DOHH2 (cell line): ENCODE data around the gene SPATA21.

Source experiments
- H3F3A ChIP-seq: fragments of 200-600 bp; sonication (generic), shearing (Covaris generic); 2 replicates; pipeline ENCODE4 v1.6.0; 2016; ENCODE audit warnings: antibody characterized with exemption, mild to moderate bottlenecking; ENCODE audit not compliant: control insufficient read depth, insufficient read depth
- H3K27ac ChIP-seq: fragments of 200-600 bp; sonication (generic); 2 replicates; pipeline ENCODE4 v1.5.1; 2014; ENCODE audit warnings: low read depth, mild to moderate bottlenecking, low read length, moderate library complexity
- H3K27me3 ChIP-seq: fragments of 200-600 bp; sonication (generic); 2 replicates; pipeline ENCODE4 v1.6.1; 2014; ENCODE audit warnings: mild to moderate bottlenecking, low read length, mixed read lengths; ENCODE audit not compliant: control insufficient read depth
- H3K36me3 ChIP-seq: fragments of 200-600 bp; sonication (generic); 2 replicates; pipeline ENCODE4 v1.6.1; 2014; ENCODE audit warnings: mild to moderate bottlenecking, low read length, moderate library complexity, mixed read lengths; ENCODE audit not compliant: control insufficient read depth
- H3K4me1 ChIP-seq: fragments of 200-600 bp; sonication (generic); 2 replicates; pipeline ENCODE4 v1.6.1; 2014; ENCODE audit warnings: mild to moderate bottlenecking, low read length, mixed read lengths; ENCODE audit not compliant: control insufficient read depth
- H3K4me2 ChIP-seq: fragments of 200-600 bp; sonication (generic); 2 replicates; pipeline ENCODE4 v1.6.0; 2014; ENCODE audit warnings: mild to moderate bottlenecking, low read length, moderate library complexity
- H3K4me3 ChIP-seq: fragments of 200-600 bp; sonication (generic); 2 replicates; pipeline ENCODE4 v1.5.1; 2014; ENCODE audit warnings: mild to moderate bottlenecking, low read length, mixed read lengths
- H3K79me2 ChIP-seq: fragments of 200-600 bp; sonication (generic); 2 replicates; pipeline ENCODE4 v1.6.1; 2014; ENCODE audit warnings: mild to moderate bottlenecking, low read length, mixed read lengths; ENCODE audit not compliant: control insufficient read depth
- H3K9me2 ChIP-seq: fragments of 200-600 bp; sonication (generic); replicated peaks from 2 replicates; pipeline ENCODE4 v1.6.1; 2014; ENCODE audit warnings: mild to moderate bottlenecking, low read length, mixed read lengths; ENCODE audit not compliant: control insufficient read depth
- H3K9me3 ChIP-seq: fragments of 200-600 bp; sonication (generic); 2 replicates; pipeline ENCODE4 v1.6.1; 2014; ENCODE audit warnings: antibody characterized with exemption, low read length, mixed read lengths; ENCODE audit not compliant: control insufficient read depth, insufficient read depth
- H4K20me1 ChIP-seq: fragments of 200-600 bp; sonication (generic); 2 replicates; pipeline ENCODE4 v1.6.0; 2014; ENCODE audit warnings: low read depth, mild to moderate bottlenecking, antibody characterized with exemption, low read length, moderate library complexity; ENCODE audit not compliant: control insufficient read depth, insufficient read depth
- EZH2phosphoT487 ChIP-seq: fragments of 200-600 bp; sonication (generic); IDR thresholded peaks from 2 replicates; pipeline ENCODE4 v1.6.1; 2017; ENCODE audit warnings: borderline replicate concordance, mild to moderate bottlenecking, antibody characterized with exemption, low read length, moderate library complexity, mixed read lengths
- TF ChIP-seq, protein P1 (sequence below): fragments of 200-600 bp; sonication (generic); IDR thresholded peaks from one replicate; pipeline ENCODE4 v1.5.1; 2014; ENCODE audit warnings: antibody characterized with exemption, mild to moderate bottlenecking, low read depth, low read length; ENCODE audit not compliant: poor library complexity, severe bottlenecking

SPATA21 gene

DNA sequence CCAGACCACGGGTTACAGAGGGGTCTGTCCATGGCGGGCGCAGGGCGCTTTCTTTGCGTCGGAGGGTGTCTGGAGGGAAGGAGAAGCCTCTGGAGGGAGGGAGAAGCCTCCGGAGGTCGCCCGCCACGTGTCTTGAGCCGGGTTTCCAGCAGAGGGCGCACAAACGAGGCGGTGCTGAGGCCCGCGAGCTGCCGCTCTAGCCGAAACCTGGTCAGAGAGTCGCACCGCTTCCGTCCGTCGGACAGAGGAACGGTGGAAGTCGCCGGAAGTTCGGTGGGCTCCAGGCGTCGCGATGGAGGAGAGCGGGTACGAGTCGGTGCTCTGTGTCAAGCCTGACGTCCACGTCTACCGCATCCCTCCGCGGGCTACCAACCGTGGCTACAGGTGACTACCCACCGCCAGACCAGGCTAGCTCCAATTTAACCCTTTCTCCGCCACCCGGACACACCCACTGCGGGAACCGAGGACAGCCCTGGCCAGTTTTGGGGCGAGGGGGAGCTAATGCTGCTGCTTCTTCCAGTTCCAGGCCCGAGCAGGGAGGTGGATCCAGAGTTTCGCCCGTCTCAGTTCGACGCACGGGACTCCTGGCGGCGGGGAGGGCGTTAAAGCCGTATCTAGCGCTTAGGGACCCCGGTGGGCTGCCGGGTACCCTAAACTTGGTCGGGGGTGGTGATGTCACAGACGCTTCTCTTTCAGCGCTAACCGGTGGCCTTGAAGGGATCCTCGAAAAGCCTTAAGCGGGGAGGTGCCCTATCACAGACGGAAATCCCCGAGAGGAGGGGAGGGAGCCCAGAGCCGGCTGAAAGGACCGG is 3.5 kb upstream of the SPATA21 start, which contains the start of gene NECAP2:
TSS of gene NECAP2 (plus strand) at position 255 of the 812 bp plus-strand sequence. CDS start at position 293, 38 bp downstream.
- H3K27me3 ChIP-seq = no peaks in the 10 kb centered on the region
- peak within 1 kb of the TSS; percentile 94 for H3K4me3 ChIP-seq
- H3F3A ChIP-seq = peaks cover 9% of the 10 kb centered on the region; the same call in 1 of the 2 replicates
- H3K4me1 ChIP-seq = peaks cover 38% of the 10 kb centered on the region
- H3K9me3 ChIP-seq = no peaks in the 10 kb centered on the region
- H3K27ac ChIP-seq = peak within 1 kb of the TSS; percentile 79
- H3K36me3 ChIP-seq = peaks cover 41% of the 10 kb centered on the region
- no peaks in the 10 kb centered on the region for H3K9me2 ChIP-seq
- peak within 1 kb of the TSS; percentile 76 for H3K4me2 ChIP-seq
- H4K20me1 ChIP-seq = 0 out of 2 replicates have a peak, but pooled peaks cover 5% of the 10 kb centered on the region
- H3K79me2 ChIP-seq = peaks cover 45% of the 10 kb centered on the region
- TF ChIP-seq, protein P1, sequence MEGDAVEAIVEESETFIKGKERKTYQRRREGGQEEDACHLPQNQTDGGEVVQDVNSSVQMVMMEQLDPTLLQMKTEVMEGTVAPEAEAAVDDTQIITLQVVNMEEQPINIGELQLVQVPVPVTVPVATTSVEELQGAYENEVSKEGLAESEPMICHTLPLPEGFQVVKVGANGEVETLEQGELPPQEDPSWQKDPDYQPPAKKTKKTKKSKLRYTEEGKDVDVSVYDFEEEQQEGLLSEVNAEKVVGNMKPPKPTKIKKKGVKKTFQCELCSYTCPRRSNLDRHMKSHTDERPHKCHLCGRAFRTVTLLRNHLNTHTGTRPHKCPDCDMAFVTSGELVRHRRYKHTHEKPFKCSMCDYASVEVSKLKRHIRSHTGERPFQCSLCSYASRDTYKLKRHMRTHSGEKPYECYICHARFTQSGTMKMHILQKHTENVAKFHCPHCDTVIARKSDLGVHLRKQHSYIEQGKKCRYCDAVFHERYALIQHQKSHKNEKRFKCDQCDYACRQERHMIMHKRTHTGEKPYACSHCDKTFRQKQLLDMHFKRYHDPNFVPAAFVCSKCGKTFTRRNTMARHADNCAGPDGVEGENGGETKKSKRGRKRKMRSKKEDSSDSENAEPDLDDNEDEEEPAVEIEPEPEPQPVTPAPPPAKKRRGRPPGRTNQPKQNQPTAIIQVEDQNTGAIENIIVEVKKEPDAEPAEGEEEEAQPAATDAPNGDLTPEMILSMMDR = peak; percentile 89
- TF ChIP-seq EZH2phosphoT487 = no peak

DNA sequence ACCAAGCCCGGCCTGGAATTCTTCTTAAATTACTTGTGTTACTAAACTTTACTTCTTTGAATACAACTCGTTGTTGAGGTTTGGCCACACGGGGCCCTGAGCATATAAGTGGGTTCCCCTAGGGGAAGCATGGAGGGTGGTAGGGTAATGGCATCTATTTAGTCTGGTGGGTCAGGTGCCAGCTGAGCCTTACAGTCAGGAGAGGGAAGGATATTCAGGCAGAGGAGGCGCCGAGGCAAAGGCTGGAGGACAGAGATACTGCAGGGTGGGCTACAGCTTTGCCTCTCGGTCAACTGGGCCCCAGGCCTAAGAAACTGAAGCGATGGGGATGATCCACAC is 2.9 kb upstream of the SPATA21 start:
- H3K36me3 ChIP-seq = peaks cover 35% of the 10 kb centered on the region
- H3K4me2 ChIP-seq = peak overlapping the region; percentile 76
- H4K20me1 ChIP-seq = 0 out of 2 replicates have a peak, but pooled peaks cover 5% of the 10 kb centered on the region
- H3K9me2 ChIP-seq = no peaks in the 10 kb centered on the region
- peaks cover 9% of the 10 kb centered on the region; the same call in 1 of the 2 replicates for H3F3A ChIP-seq
- no peaks in the 10 kb centered on the region for H3K9me3 ChIP-seq
- no peaks in the 10 kb centered on the region for H3K27me3 ChIP-seq
- H3K79me2 ChIP-seq = peaks cover 41% of the 10 kb centered on the region
- peaks cover 38% of the 10 kb centered on the region for H3K4me1 ChIP-seq
- 0 out of 2 replicates have a peak overlapping the region, but pooled peaks have one; percentile 32 for H3K27ac ChIP-seq
- no peak for TF ChIP-seq EZH2phosphoT487
- TF ChIP-seq, protein P1 = no peak
- H3K4me3 ChIP-seq = peak overlapping the region; percentile 94

DNA sequence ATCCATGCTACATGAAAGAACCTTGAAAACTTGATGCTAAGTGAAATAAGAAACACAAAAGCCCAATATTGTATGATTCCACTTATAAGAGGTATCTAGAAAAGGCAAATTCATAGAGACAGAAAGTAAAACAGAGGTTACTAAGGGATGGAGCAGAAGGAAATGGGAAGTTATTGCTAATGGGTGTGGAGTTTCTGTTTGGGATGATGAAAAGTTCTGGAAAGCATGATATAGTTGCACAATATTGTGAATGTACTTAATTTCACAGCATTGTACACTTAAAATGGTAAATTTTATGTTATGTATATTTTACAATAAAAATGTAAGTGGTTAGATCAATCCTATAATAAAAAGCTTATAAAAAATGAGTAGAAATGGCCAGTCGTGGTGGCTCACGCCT is 1.7 kb upstream of the SPATA21 start:
- no peaks in the 10 kb centered on the region for H3K9me3 ChIP-seq
- no peak overlapping the region for H3K27ac ChIP-seq
- TF ChIP-seq EZH2phosphoT487 = no peak
- TF ChIP-seq, protein P1 = no peak
- H3K4me3 ChIP-seq = no peak overlapping the region
- peaks cover 40% of the 10 kb centered on the region for H3K4me1 ChIP-seq
- peaks cover 25% of the 10 kb centered on the region for H3K36me3 ChIP-seq
- no peak overlapping the region for H3K4me2 ChIP-seq
- peaks cover 34% of the 10 kb centered on the region for H3K79me2 ChIP-seq
- H4K20me1 ChIP-seq = 0 out of 2 replicates have a peak, but pooled peaks cover 5% of the 10 kb centered on the region
- no peaks in the 10 kb centered on the region for H3K9me2 ChIP-seq
- H3K27me3 ChIP-seq = no peaks in the 10 kb centered on the region
- peaks cover 9% of the 10 kb centered on the region; the same call in 1 of the 2 replicates for H3F3A ChIP-seq
